ENCODE results near the gene MEGF11. TPM values are rescaled to one million over a fixed set of nuclear protein-coding genes. Genes with fewer than 3 reads are reported as not detected.

MEGF11 gene
- total RNA-seq, 1 experiment from 2014 or later = not detected

- Histone ChIP-seq H3K9ac (ENCODE audit: low read length) (no peak overlapping the region), H4K20me1 (ENCODE audit: low read length) (no peaks in the 10 kb centered on the region), H3K9me2 (replicated peaks; ENCODE audit: low read length) (no peaks in the 10 kb centered on the region), H3K36me3 (ENCODE audit: low read depth, low read length) (no peaks in the 10 kb centered on the region), H3K27me3 (ENCODE audit: low read length) (peaks cover 37% of the 10 kb centered on the region), H3K4me1 (ENCODE audit: insufficient read depth, low read length) (no peaks in the 10 kb centered on the region), H2AFZ (ENCODE audit: low read length) (no peak overlapping the region), H3K9me3 (ENCODE audit: low read length) (no peaks in the 10 kb centered on the region), H3K4me2 (ENCODE audit: low read length) (no peak overlapping the region), H3K79me2 (ENCODE audit: low read length) (no peaks in the 10 kb centered on the region), H3F3A (ENCODE audit: low read length, unreplicated experiment) (no peaks in the 10 kb centered on the region), H3K27ac (ENCODE audit: low read length) (no peak overlapping the region), H3K4me3 (ENCODE audit: low read length) (no peak overlapping the region)
- intact Hi-C loops (cut with micrococcal nuclease) = no loop called here
- BruUV-seq (replicated peaks) = no TSS peak
- no peak for ATAC-seq
- TF ChIP-seq CTCF (conservative IDR thresholded peaks at IDR 0.05; ENCODE audit: low read depth, low read length) (no peak), EZH2 (IDR thresholded peaks at IDR 0.05; ENCODE audit: low read length, unreplicated experiment) (no peak), EZH2phosphoT487 (IDR thresholded peaks at IDR 0.05; ENCODE audit: borderline replicate concordance, low read length) (no peak)
- CTCF ChIA-PET = no interaction called here
- no peak for DNase-seq
- POLR2A ChIA-PET (ENCODE audit: unreplicated experiment) = no interaction called here
These were observed 113.9 kb downstream of the MEGF11 start for GRCh38 chr15:66139591-66140207.

- ChIA-PET POLR2A (ENCODE audit: unreplicated experiment) (no interaction called here), CTCF (no interaction called here)
- intact Hi-C loops (cut with micrococcal nuclease) = no loop called here
- H4K20me1 ChIP-seq (ENCODE audit: low read length) = no peaks in the 10 kb centered on the region
- no peak overlapping the region for H3K27ac ChIP-seq (ENCODE audit: low read length)
- DNase-seq = no peak
- H3K9me2 ChIP-seq (replicated peaks; ENCODE audit: low read length) = no peaks in the 10 kb centered on the region
- H2AFZ ChIP-seq (ENCODE audit: low read length) = no peak overlapping the region
- no peak for TF ChIP-seq EZH2phosphoT487 (IDR thresholded peaks at IDR 0.05; ENCODE audit: borderline replicate concordance, low read length)
- no peak for TF ChIP-seq EZH2 (IDR thresholded peaks at IDR 0.05; ENCODE audit: low read length, unreplicated experiment)
- no peak for TF ChIP-seq CTCF (conservative IDR thresholded peaks at IDR 0.05; ENCODE audit: low read depth, low read length)
- no peaks in the 10 kb centered on the region for H3K36me3 ChIP-seq (ENCODE audit: low read depth, low read length)
- H3F3A ChIP-seq (ENCODE audit: low read length, unreplicated experiment) = no peaks in the 10 kb centered on the region
- H3K9ac ChIP-seq (ENCODE audit: low read length) = no peak overlapping the region
- BruUV-seq (replicated peaks) = no TSS peak
- no peak overlapping the region for H3K4me3 ChIP-seq (ENCODE audit: low read length)
- H3K79me2 ChIP-seq (ENCODE audit: low read length) = no peaks in the 10 kb centered on the region
- peaks cover 40% of the 10 kb centered on the region for H3K27me3 ChIP-seq (ENCODE audit: low read length)
- no peaks in the 10 kb centered on the region for H3K4me1 ChIP-seq (ENCODE audit: insufficient read depth, low read length)
- H3K4me2 ChIP-seq (ENCODE audit: low read length) = no peak overlapping the region
- ATAC-seq = no peak
- H3K9me3 ChIP-seq (ENCODE audit: low read length) = no peaks in the 10 kb centered on the region
These were observed 114.5 kb downstream of the MEGF11 start for GRCh38 chr15:66138892-66139590.

- no TSS peak for BruUV-seq (replicated peaks)
- H3K4me1 ChIP-seq (ENCODE audit: insufficient read depth, low read length) = no peaks in the 10 kb centered on the region
- no peak overlapping the region for H2AFZ ChIP-seq (ENCODE audit: low read length)
- no peak for DNase-seq
- H3K9me2 ChIP-seq (replicated peaks; ENCODE audit: low read length) = no peaks in the 10 kb centered on the region
- intact Hi-C loops (cut with micrococcal nuclease) = no loop called here
- no peak overlapping the region for H3K4me3 ChIP-seq (ENCODE audit: low read length)
- CTCF ChIA-PET = no interaction called here
- H3K9ac ChIP-seq (ENCODE audit: low read length) = no peak overlapping the region
- no peak for ATAC-seq
- no peak overlapping the region for H3K27ac ChIP-seq (ENCODE audit: low read length)
- H4K20me1 ChIP-seq (ENCODE audit: low read length) = no peaks in the 10 kb centered on the region
- POLR2A ChIA-PET (ENCODE audit: unreplicated experiment) = no interaction called here
- H3K79me2 ChIP-seq (ENCODE audit: low read length) = no peaks in the 10 kb centered on the region
- no peaks in the 10 kb centered on the region for H3K36me3 ChIP-seq (ENCODE audit: low read depth, low read length)
- peaks cover 44% of the 10 kb centered on the region for H3K27me3 ChIP-seq (ENCODE audit: low read length)
- H3K9me3 ChIP-seq (ENCODE audit: low read length) = no peaks in the 10 kb centered on the region
- TF ChIP-seq CTCF (conservative IDR thresholded peaks at IDR 0.05; ENCODE audit: low read depth, low read length) (no peak), EZH2phosphoT487 (IDR thresholded peaks at IDR 0.05; ENCODE audit: borderline replicate concordance, low read length) (no peak), EZH2 (IDR thresholded peaks at IDR 0.05; ENCODE audit: low read length, unreplicated experiment) (no peak)
- H3K4me2 ChIP-seq (ENCODE audit: low read length) = no peak overlapping the region
- no peaks in the 10 kb centered on the region for H3F3A ChIP-seq (ENCODE audit: low read length, unreplicated experiment)
These were observed 115.3 kb downstream of the MEGF11 start for GRCh38 chr15:66138096-66138783.
